A673 (cell line): ENCODE measurements around the gene NFIC. TPM values are rescaled to one million over a fixed set of nuclear protein-coding genes. Genes with fewer than 3 reads are reported as not detected.
A peak's percentile ranks its signal among the peaks of the same experiment; 100 is the strongest.

Source experiments
- BruUV-seq: library from RNA; stranded (reverse); fragments of 400-500 nt; replicated peaks from 2 replicates; lab custom pipeline; 2021; lab: Mats Ljungman, UMichigan
- CTCF ChIA-PET: fragments of 300-600 bp; sonication (Branson Sonifier 250); formaldehyde crosslinking; loops from one replicate; lab custom pipeline; 2022; ENCODE audit warnings: antibody characterized with exemption; lab: Charles Lee
- POLR2A ChIA-PET: fragments of 300-600 bp; sonication (Branson Sonifier 250); formaldehyde crosslinking; loops from one replicate; lab custom pipeline; 2022; ENCODE audit warnings: antibody characterized with exemption; ENCODE audit not compliant: low non-redundant PET; lab: Charles Lee
- DNase-seq: peaks from one replicate; pipeline ENCODE4 v3.0.0-alpha.2; 2015; ENCODE audit warnings: low spot score
- H3K27ac ChIP-seq: fragments of 200-600 bp; sonication (generic); 2 replicates; pipeline ENCODE4 v1.5.1; 2016; ENCODE audit warnings: mixed run types, low read depth, mild to moderate bottlenecking, mixed read lengths, antibody characterized with exemption, low read length; ENCODE audit not compliant: poor library complexity, severe bottlenecking
- H3K27me3 ChIP-seq: fragments of 200-600 bp; sonication (generic); replicated peaks from 2 replicates; pipeline ENCODE4 v1.6.1; 2017; ENCODE audit warnings: mixed run types, low read depth, mild to moderate bottlenecking, mixed read lengths, antibody characterized with exemption, low read length; ENCODE audit not compliant: insufficient read depth, poor library complexity
- H3K36me3 ChIP-seq: fragments of 200-600 bp; sonication (generic); 2 replicates; pipeline ENCODE4 v1.6.1; 2016; ENCODE audit warnings: mixed run types, mild to moderate bottlenecking, mixed read lengths, antibody characterized with exemption, low read length; ENCODE audit not compliant: insufficient read depth, poor library complexity, severe bottlenecking
- H3K4me1 ChIP-seq: fragments of 200-600 bp; sonication (generic); 2 replicates; pipeline ENCODE4 v1.6.1; 2017; ENCODE audit warnings: mixed run types, mild to moderate bottlenecking, mixed read lengths, antibody characterized with exemption, low read length; ENCODE audit not compliant: insufficient read depth, poor library complexity, severe bottlenecking
- H3K4me3 ChIP-seq: fragments of 200-600 bp; sonication (generic); 2 replicates; pipeline ENCODE4 v1.5.1; 2016; ENCODE audit warnings: low read depth, mixed run types, mild to moderate bottlenecking, mixed read lengths, low read length; ENCODE audit not compliant: poor library complexity, severe bottlenecking
- H3K9me3 ChIP-seq: fragments of 200-600 bp; sonication (generic); 2 replicates; pipeline ENCODE4 v1.6.1; 2016; ENCODE audit warnings: mixed run types, low read depth, mild to moderate bottlenecking, mixed read lengths, antibody characterized with exemption, low read length; ENCODE audit not compliant: poor library complexity, severe bottlenecking
- EZH2 ChIP-seq: fragments of 200-600 bp; sonication (generic); IDR thresholded peaks from 2 replicates; pipeline ENCODE4 v1.6.1; 2017; ENCODE audit warnings: borderline replicate concordance, low read depth, mild to moderate bottlenecking, mixed read lengths, antibody characterized with exemption, low read length; ENCODE audit not compliant: poor library complexity, severe bottlenecking
- intact Hi-C: fragments of 100-400 bp; cut with micrococcal nuclease; formaldehyde crosslinking; loops from one replicate; pipeline ENCODE4 v1.10.0; 2022; ENCODE audit not compliant: unreplicated experiment
- total RNA-seq: library from RNA; stranded (reverse); gene quantifications from 2 replicates; pipeline ENCODE4 v1.2.3, GENCODE V29; 2021
- TF ChIP-seq, protein P1 (sequence below): fragments of 300-800, 200-600 bp; sonication (generic); conservative IDR thresholded peaks from 2 replicates; pipeline ENCODE4 v1.5.1; 2017; ENCODE audit warnings: low read depth, mild to moderate bottlenecking, antibody characterized with exemption, low read length, moderate library complexity, mixed read lengths

The NFIC gene
- total RNA-seq, 1 experiment from 2014 or later, result 112 TPM

DNA sequence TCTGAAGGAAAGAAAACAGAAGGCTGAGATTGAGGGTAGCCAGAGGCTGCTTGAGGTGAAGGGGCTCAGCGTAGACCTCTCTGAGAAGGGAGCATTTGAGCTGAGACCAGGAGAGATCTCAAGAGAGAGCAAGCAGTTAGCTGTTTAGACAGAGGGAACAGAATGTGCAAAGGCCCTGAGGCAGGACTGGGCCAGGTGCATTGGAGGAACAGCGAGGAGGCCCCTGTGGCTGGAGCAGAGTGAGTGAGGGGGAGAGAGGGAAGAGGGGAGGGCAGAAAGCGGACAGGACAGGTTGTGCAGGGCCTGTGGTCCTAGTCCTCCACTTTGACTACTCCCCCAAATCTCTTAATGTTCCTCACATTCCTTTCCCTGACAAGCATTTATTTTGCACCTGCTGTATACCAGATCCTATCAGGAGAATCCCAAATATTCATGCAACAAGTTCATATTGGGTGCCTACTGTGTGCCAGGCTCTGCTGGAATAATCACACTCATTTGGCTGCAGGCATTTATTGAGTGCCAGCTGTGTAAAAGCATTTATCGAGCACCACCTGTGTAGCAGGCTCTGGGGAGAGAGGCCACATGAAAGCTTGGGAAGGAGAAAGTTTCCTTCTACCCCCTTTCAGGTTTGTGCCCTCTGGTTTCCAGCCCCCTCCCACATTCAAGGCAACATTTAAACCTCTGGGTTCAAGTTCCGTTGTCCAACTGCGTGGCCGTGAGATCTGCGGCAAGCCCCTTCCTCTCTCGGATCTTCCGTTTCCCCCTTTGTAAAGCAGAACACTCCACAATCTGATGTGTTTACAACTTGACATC is 36.5 kb downstream of the NFIC start:
- Histone ChIP-seq H3K4me1 (peaks cover 22% of the 10 kb centered on the region), H3K4me3 (no peak overlapping the region), H3K36me3 (peaks cover 12% of the 10 kb centered on the region), H3K27ac (peak overlapping the region; percentile 86), H3K9me3 (no peaks in the 10 kb centered on the region), H3K27me3 (no peaks in the 10 kb centered on the region)
- no TSS peak for BruUV-seq
- CTCF ChIA-PET, result no interaction called here
- intact Hi-C loops, result no loop called here
- no peak for DNase-seq
- no peak for TF ChIP-seq EZH2
- TF ChIP-seq, protein P1, sequence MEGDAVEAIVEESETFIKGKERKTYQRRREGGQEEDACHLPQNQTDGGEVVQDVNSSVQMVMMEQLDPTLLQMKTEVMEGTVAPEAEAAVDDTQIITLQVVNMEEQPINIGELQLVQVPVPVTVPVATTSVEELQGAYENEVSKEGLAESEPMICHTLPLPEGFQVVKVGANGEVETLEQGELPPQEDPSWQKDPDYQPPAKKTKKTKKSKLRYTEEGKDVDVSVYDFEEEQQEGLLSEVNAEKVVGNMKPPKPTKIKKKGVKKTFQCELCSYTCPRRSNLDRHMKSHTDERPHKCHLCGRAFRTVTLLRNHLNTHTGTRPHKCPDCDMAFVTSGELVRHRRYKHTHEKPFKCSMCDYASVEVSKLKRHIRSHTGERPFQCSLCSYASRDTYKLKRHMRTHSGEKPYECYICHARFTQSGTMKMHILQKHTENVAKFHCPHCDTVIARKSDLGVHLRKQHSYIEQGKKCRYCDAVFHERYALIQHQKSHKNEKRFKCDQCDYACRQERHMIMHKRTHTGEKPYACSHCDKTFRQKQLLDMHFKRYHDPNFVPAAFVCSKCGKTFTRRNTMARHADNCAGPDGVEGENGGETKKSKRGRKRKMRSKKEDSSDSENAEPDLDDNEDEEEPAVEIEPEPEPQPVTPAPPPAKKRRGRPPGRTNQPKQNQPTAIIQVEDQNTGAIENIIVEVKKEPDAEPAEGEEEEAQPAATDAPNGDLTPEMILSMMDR, result no peak
- POLR2A ChIA-PET, result no interaction called here

DNA sequence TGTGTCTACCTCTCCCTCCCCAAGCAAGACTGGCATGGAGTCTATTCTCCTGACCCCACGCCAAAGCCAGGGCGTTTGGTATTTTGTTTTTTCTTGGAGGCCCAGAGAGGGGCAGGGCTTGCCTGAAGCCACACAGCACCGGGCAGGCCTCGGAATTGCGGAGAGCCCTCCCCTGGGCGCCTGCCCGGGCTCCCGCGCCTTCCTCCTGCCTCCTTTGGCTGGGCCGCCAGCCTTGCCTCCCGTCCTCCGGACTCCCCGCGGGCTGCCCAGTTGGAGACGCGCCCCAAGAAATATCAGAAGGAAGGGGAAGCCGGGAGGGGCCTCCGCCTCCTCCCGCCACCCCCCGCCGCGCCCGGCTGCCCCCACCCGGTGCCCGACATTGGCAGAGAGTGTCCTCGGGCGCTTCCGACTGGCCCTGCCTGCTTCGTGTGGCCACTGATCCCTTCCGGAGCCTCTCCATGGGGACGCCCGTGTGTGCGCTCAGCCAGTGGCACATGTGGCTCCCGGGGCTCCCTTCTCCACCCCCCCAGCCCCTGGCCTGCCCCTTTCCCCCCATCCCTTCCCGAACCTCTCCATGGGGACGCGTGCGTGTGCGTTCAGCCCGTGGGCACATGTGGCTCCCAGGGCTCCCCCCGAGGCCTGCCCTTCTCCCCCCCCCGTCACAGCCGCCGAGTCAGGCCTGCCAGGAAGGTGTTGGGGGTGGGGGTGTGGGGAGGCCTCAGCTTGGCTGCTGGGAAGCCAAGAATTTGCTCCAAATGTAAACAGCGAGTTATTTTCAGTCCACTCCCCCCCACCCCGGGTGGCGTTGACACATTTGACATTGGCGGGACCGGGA is 37.3 kb downstream of the NFIC start:
- Histone ChIP-seq H3K36me3 (peaks cover 11% of the 10 kb centered on the region), H3K27ac (peak overlapping the region; percentile 86), H3K4me1 (peaks cover 22% of the 10 kb centered on the region), H3K4me3 (no peak overlapping the region), H3K9me3 (no peaks in the 10 kb centered on the region), H3K27me3 (no peaks in the 10 kb centered on the region)
- ChIA-PET CTCF (no interaction called here), POLR2A (no interaction called here)
- no TSS peak for BruUV-seq
- DNase-seq, result peak; percentile 70
- no peak for TF ChIP-seq EZH2
- TF ChIP-seq, protein P1, result no peak
- intact Hi-C loops, result no loop called here

DNA sequence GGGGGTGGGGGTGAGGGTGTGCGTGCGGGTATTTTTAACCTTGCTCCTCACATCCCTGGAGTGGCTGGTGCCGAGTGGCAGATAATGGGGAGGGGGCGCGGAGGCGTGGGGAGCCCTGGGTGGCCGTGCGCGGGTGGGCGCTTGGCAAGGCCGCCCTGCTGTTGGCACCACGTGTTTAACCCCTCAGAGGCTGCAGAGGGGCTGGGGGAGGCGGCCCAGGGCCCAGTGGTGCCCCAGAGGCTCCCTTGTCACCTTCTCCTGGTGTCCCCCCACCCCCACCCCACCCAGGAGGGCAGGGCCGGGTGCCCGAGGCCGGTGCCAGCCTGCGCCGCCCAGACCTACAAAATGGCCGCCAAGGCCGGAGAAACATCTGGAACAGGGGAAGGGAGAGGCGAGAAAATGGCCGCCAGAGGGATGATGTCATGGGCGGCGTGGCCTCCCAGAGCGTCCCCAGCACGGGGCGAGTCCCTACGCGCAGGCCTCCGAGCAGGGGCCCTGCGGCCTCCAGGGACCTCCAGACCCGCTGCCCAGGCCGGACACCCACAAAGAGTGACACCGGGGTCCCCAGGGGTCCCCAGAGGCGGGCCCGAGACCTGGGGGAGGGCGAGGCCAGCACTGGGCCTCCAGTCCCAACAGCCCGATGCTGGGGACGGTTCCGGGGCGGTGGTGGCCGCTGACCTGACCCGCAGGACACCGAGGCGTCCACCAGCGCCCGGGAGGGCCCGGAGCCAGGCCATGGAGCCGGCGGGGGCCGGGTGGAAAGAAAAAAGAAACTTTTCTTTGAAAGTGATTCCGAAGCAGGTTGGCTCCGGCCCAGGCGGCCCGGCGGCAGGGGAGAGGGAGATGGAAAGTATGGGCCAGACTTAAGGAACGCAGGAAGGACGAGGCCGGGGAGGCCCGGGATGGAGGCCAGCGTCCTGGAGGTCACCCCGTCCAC is 38.2 kb downstream of the NFIC start:
- Histone ChIP-seq H3K4me1 (peaks cover 22% of the 10 kb centered on the region), H3K36me3 (peaks cover 8% of the 10 kb centered on the region), H3K27ac (peak overlapping the region; percentile 86), H3K27me3 (no peaks in the 10 kb centered on the region), H3K9me3 (no peaks in the 10 kb centered on the region), H3K4me3 (no peak overlapping the region)
- POLR2A ChIA-PET, result no interaction called here
- DNase-seq, result peak; percentile 52
- BruUV-seq, result no TSS peak
- intact Hi-C loops, result no loop called here
- no peak for TF ChIP-seq EZH2
- TF ChIP-seq, protein P1, result no peak
- CTCF ChIA-PET, result no interaction called here
